ENCODE results near the gene LRRC75A.

- TF ChIP-seq REST (IDR thresholded peaks at IDR 0.05; ENCODE audit: insufficient read depth in 1 of 2, low read depth in 2 of 2, low read length in 2 of 2) (no peak), TAF1 (IDR thresholded peaks at IDR 0.05; ENCODE audit: borderline replicate concordance, insufficient read depth, low read length) (no peak), SIN3A (IDR thresholded peaks at IDR 0.05; ENCODE audit: borderline replicate concordance, insufficient read depth, low read length) (no peak), POLR2AphosphoS5 (IDR thresholded peaks at IDR 0.05; ENCODE audit: low read depth, low read length) (no peak), FOXP2 (optimal IDR thresholded peaks at IDR 0.05; ENCODE audit: borderline replicate concordance, extremely low read depth, extremely low read length, insufficient read depth) (no peak)
Measured at GRCh38 chr17:16534236-16534635, 42.2 kb upstream of the LRRC75A start.
